ENCODE measurements around the gene GOT2. TPM values are rescaled to one million over a fixed set of nuclear protein-coding genes. Genes with fewer than 3 reads are reported as not detected.

The GOT2 gene
- total RNA-seq, 2 experiments from 2014 or later = 83.6 to 102 TPM

DNA sequence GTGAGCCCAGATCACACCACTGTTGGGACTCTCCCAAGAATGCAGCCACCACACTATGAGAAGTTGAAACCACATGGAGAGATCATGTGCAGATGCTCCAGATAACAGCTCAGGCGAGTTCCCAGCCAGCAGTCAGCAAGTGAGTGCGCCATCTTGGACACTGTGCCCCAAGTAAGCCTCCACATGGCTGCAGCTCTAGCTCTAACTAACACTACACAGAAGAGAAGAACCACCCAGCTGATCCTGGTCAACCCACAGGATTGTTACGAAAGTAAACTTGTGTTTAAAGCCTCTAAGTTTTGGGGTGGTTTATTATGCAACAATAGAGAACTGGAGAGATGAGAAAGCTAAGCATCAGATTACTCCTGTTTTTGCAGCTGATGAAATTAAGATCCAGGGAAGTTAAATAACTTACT, 75.3 kb downstream of the GOT2 start:
- Mint-ChIP-seq H3K9me3 (ENCODE audit: low read depth) (no peaks in the 10 kb centered on the region), H3K27ac (no peak overlapping the region), H3K4me1 (no peaks in the 10 kb centered on the region), H3K27me3 (peaks cover 3% of the 10 kb centered on the region), H3K4me3 (no peak overlapping the region), H3K36me3 (no peaks in the 10 kb centered on the region)
- DNase-seq (no peak), ATAC-seq (no peak)
- CTCF ChIA-PET = interaction anchor here (0.9 to 2.3 kb wide), 3 partner anchors 97 to 147 kb away, joined by 3 to 10 read pairs (median 5); no protein-coding TSS in a partner anchor

Other genes starting within 250 kb of the GOT2 start
- 1 to 10 TPM; 1.6 to 2.5 TPM for gene NDRG4, start 234.2 kb downstream of the GOT2 start, total RNA-seq
- 10 to 100 TPM; 12.6 to 17.8 TPM for gene SETD6, start 218.8 kb downstream of the GOT2 start, total RNA-seq
- gene CNOT1, start 104.5 kb downstream of the GOT2 start, total RNA-seq = 100 to 1,000 TPM; 268 to 273 TPM
- gene SLC38A7, start 49.5 kb downstream of the GOT2 start, total RNA-seq = 10 to 100 TPM; 10.4 to 12.3 TPM

Data from activated CD8-positive, alpha-beta memory T cell treated with anti-CD3 and anti-CD28 coated beads, Interleukin-2, amount 10 ng/mL, durations not matched to agents 7 days and 5 days (primary cell).